ENCODE data around the gene GMPR2.

GRCh38 chr14:24268225-24268624 is 35.5 kb downstream of the GMPR2 start:
- TF ChIP-seq, protein P1, sequence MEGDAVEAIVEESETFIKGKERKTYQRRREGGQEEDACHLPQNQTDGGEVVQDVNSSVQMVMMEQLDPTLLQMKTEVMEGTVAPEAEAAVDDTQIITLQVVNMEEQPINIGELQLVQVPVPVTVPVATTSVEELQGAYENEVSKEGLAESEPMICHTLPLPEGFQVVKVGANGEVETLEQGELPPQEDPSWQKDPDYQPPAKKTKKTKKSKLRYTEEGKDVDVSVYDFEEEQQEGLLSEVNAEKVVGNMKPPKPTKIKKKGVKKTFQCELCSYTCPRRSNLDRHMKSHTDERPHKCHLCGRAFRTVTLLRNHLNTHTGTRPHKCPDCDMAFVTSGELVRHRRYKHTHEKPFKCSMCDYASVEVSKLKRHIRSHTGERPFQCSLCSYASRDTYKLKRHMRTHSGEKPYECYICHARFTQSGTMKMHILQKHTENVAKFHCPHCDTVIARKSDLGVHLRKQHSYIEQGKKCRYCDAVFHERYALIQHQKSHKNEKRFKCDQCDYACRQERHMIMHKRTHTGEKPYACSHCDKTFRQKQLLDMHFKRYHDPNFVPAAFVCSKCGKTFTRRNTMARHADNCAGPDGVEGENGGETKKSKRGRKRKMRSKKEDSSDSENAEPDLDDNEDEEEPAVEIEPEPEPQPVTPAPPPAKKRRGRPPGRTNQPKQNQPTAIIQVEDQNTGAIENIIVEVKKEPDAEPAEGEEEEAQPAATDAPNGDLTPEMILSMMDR (IDR thresholded peaks at IDR 0.05 in 8 of 11, conservative IDR thresholded peaks at IDR 0.05 in 3 of 11), result no peak
- TF ChIP-seq POLR2AphosphoS5 (IDR thresholded peaks at IDR 0.05), result no peak

All from spleen (tissue), 7 donors.